ENCODE measurements around the gene INSYN2B.

Gene INSYN2B

DNA sequence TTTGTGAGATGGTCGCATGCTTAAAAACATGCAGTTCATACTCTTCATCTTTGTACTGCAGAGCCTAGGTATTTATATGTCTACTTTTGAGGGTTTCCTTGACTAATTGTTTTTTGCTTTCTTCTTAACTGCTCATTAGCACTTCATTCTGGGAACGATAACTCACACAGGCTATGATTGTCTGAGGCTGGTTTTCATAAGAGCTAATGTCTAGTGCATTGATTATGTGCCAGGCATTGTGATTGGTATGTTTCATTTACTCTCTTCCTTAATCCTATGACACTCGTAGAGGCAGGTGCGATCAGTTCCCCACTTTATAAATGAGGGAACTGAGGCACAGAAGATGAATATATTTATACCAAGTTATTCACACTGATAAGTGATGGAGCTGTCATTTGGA lies 93.6 kb downstream of the INSYN2B start:
- DNase-seq (ENCODE audit: low spot score): no peak

DNA sequence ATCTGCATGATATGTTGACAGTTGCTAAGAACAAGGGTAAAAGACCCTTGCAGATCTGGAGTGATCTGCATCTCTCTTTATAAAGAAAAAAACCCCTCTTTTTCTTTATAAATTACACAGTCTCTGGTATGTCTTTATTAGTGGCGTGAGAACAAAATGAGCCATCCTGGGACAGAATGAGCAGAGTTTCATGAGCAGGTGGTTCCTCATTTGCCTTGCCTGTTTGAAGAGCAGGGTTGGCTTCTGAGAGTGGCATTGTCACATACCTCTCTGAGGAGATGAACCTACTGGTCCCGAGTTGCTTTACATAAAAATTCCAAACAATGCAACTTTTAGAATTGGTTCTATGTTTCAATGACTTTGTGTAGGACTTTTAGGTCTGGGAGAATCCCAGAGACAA lies 94.3 kb downstream of the INSYN2B start:
- DNase-seq (ENCODE audit: low spot score): no peak

DNA sequence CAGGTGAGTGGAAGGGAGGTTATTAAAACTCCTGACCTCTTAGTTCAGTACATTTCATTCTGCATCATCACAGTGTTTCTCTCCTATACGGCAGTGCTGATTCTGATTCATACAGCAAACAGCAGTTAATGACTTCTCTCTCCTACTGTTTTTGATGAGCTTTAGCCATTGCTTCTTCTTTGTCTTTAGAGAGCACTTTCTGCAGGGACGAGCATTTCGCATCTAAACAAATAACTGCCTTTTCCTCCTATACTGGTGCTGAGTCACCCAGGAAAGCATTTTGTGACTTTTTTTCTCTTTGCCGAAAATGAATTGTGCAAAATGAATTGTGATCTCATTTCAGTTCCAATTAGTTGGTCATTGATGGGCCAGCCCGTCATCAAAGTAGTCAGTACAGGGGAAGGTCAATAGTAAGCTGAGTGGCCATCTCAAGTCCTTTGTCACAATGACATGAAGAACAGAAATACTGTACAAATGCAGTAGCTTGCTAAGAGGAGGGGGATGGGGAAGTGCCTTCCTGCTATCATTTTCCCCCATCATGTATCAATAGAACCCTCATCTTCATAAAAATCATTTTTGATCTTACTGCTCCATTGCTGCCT lies 98.5 kb downstream of the INSYN2B start:
- DNase-seq (ENCODE audit: low spot score): no peak

DNA sequence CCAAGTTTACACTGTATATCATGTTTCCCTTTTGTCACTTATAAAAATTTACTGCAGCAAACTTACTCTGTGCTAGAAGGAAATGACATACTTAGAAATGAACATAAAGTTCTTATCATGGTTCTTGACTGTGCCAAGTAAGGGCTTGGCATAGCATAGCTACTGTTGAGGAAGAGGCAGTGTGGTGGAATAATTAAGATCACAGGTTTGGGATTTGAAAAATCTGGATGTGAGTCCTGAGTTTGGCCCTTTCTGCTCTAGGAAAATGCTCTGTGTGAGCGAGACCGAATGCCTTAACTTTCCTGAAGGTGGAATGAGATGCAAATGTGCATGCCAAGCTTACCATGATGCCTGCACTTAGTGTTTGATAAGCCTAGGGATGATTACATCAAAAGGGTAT lies 99.5 kb downstream of the INSYN2B start:
- no peak for DNase-seq (ENCODE audit: low spot score)

DNA sequence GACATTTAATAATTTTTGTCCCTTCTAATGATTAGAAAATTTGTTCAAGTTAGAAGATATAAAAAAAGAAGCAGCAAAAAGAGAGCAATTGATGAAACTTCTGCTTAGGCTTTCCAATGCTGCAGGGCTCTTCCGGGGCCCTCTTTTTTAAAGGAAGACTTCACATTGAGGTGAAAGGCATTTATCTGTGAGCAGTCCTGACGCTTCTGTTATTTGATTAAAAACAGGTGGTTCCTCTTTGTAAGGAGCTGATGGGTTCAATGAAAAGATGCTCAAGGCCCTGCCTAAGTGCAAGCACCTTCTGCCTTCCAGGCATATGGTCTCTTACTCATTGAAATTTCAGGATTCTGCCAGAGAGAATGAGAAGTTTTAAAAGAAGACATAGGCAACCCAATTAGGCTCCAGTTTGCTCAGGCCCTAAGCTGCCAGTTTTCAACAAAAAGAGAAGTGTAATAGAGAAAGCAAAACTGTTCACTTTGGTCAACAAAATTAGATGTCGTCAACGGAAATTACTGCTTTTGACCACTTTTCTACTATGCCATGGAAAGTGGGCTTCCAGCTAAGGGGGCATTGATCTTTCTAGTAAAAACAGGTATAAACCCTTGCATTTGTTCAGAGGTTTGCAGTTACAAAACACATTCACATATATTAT lies 100.2 kb downstream of the INSYN2B start:
- no peak for DNase-seq (ENCODE audit: low spot score)

DNA sequence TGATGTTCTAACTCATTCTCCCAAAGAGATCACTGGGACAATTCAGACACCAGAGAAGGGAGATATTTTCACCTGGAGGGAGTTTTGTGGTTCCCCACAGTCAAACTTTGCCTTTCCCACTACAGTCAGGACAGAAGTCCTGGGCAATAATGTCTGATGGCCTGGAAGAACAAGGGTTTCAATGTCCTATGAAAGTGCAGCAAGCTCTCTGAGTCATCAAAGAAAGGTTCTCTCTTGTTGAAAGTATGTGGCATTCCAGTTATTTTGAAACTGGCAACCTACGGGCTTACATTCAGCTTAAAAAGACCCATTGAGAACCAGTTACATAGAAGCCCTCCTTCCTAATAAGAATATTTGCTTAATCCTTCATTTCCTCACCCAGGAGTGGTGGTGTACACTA lies 103.9 kb downstream of the INSYN2B start:
- DNase-seq (ENCODE audit: low spot score): no peak

DNA sequence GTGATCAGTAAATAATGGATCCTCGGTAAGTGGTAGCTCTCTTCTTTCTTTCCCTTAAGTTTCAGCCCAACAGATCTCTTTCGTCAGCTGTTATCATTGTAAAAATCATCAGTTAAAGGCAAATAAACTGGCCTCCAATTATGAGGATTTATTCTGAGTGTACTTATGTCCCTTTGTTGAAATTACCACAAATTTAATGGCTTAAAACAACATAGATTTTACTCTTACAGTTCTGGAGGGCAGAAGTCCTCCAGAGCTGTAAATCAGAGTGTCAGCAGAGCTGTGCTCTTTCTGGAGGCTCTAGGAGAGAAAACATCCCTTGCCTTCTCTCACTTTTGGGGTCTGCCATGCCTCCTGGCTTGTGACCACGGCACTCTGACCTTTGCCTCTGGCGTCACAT lies 104.6 kb downstream of the INSYN2B start:
- DNase-seq (ENCODE audit: low spot score): no peak

DNA sequence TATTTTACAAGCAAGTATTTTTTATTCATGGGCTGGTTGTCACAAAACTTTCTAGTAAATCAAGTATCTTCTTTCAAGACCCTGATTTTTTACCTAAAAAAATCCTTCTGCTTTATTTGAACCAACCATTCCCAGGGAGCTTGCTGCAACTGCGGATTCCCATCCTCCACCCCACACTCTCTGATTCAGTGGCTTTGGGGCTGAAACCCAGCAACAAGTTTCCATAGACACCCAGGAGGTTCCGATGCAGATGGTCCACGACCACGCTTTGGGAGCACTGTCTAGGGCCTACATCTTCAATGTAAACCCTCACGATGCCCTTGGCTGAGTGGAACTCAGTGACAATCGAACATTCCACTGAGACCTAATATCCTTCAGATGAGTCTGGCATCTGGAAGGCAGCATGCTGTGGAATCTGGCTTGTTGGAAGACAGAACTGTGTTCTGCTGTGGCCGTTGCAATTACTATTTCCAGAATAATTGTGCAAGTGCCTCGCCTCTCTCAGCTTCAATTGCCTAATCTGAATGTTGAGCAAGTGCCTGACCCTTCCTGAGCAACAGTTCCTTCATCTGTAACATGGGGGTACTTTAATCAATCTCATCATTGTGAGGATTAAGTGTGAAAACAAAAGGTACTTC lies 105.1 kb downstream of the INSYN2B start:
- no peak for DNase-seq (ENCODE audit: low spot score)

DNA sequence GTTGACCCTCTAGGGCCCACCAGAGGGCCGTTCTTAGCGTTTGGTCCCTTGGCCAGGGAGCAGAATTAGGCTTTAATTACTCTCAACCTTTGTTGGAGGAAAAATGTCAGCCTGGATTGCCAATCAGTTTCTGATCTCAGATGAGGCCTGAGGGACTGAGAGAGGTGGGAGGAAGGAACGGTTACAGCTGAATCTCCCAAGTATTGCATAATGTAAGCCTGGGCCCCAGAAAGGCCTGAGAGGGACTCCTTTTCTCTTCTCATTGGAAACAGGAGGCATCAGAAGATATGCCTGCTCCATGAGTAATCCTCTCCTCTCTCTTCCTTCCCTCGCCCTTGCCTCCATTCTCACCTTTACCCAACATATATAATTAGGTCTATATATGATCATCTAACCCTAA lies 105.7 kb downstream of the INSYN2B start:
- DNase-seq (ENCODE audit: low spot score): no peak

DNA sequence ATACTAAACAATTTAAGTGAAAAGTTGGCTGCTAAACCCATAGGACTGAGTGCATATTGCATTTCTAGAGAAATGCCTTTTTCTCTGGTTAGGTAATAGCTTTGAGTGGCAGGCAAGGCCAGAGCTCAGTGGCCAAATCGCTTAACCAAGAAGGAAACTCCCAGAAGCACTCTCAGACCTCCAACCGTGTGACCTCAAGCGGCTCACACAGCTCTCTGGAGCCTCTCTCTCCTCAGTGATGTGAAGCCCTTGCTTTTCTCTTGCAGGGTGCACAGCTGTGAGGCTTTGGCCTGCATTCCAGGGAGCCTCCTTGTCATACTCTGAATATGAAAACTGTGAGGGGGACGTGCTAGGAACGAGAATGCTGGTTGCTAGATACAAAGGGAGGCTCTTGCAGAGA lies 106.7 kb downstream of the INSYN2B start:
- DNase-seq (ENCODE audit: low spot score): no peak

DNA sequence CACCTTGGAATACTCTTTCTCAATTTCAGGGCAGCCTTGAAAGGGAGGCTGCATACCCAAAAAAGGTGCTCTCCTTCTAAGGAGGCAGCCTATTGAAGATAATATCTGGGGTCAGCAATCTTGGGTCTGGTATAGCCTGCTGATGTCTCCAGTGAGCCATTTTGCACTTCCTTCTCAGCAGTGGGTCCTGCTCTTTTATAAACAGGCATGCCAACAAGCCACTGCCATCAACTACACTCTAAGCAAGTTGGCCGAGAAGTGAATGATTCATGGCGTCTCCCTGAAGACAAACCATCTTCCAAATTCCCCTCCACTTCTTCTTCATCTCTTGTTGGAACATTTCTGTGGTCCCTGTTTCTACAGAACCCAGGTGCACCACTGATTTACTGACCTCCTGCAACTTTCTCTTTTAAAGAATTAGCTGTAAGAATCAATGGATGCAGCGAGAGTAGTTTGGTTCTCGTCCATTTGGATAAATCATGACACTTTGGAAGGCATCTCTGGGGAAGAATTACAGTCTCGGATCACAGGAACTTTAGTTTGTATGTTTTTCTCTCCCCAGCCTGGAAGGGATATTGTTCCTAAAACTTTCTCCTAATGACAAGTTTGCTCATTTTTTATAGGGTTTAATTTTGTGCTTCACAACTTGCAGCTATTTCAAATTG lies 108.3 kb downstream of the INSYN2B start:
- DNase-seq (ENCODE audit: low spot score): no peak

DNA sequence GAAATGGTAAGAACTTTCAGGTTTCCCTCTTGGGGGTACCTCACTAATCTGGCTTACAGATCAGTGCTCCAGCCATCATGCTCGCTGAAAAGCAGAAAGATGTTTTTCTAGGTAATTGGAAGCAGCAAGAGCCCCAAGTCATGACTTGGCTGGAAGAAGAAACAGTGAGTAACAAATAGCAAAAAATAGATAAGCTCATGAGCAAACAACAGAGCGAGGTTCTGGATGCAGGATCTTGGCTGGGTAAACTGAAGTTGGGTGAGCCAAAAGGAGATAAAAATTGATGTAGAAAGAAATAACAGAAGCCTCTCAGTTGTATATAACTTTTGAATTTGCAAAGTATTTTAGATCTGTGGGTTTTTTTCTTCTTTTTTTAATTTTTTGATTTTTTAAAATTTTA lies 110.1 kb downstream of the INSYN2B start:
- DNase-seq (ENCODE audit: low spot score): no peak

DNA sequence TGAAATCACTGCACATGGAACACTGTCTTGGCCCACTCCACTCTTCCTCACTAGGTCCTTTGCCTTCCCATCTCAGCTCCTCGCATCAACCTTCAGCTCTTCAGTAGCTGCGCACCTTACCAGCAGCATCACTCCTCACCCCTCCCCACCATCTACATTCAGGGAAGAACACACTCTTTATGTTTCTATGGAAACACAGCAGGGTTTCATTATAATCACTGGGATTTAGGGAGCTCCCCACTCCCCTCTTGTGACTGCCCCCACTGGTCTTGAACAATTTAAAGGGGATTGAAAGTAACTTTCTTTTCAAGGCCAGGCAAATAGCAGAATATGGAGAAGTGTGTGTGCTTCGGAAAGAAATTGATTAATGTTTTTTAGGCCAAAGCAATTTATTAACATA lies 111.2 kb downstream of the INSYN2B start:
- no peak for DNase-seq (ENCODE audit: low spot score)

DNA sequence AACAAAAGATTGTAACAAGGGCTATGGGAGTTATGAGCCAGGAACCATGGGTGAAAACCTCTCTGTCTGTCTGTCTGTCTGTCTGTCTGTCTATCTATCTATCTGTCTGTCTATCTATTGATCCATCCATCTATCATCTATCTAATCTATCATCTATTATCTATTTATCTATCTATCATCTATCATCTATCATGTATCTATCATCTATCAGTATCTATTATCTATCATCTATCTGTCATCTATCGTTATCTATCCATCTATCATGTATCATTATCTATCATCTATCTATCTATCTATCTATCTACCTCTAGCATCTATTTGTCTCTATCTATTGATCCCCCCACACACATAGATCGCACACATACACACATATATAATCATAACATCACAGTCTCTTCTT lies 112.9 kb downstream of the INSYN2B start:
- no peak for DNase-seq (ENCODE audit: low spot score)

DNA sequence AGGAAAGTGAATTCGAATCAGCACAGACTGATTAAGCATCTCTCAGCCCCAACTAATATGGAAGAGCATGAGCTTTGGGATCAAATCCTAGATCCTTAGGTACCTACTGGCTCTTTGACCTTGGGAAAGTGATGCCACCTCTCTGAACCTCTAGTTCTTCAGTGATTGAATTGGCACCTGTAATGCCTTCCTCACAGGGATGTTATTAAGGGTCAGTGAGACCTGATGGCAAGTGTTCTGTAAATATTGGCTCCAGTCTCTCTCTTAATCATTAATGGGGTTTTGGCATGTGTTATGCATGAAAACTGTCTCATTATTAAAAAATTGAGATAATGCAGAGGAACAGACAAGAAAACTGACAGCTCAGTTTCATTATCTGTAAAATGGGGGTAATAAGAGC lies 115.8 kb downstream of the INSYN2B start:
- no peak for DNase-seq (ENCODE audit: low spot score)

DNA sequence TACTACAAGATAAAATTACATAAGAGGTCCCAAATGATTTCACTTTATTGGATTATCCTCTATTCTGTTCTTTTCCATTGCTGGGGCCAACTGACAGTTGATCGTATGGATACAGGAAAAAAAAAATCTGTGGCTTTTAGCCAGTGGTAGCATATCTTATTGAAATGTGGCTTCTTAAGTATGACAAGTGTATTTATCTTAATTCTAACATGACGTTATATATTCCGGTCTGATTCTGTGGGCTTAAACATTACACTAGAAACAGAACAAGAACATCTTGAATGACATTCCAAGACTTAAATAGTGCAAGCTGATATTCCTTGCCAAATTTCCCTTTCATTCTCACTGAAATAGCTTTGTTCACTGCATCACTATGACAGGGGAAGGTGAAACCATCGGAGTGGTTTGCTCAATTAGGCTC lies 117.9 kb downstream of the INSYN2B start:
- DNase-seq (ENCODE audit: low spot score): no peak

DNA sequence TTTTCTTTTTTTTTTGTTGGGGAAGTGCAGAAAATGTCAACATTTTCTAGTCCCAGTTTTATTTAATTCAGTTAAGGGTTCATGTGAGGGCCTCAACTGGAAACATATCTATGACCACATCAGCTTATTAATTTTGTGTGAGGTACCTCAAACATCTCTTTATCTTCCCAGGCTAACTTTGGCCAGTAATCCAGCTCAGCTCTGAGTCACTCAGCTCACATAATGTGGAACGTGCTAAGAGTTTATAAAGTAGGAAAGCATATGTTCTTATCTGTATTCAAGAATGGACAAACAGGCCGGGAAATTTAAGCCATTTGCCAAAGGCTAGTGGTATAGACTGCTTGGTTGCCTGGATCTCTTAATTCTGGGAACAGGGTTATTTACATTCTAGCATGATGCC lies 118.4 kb downstream of the INSYN2B start:
- no peak for DNase-seq (ENCODE audit: low spot score)

DNA sequence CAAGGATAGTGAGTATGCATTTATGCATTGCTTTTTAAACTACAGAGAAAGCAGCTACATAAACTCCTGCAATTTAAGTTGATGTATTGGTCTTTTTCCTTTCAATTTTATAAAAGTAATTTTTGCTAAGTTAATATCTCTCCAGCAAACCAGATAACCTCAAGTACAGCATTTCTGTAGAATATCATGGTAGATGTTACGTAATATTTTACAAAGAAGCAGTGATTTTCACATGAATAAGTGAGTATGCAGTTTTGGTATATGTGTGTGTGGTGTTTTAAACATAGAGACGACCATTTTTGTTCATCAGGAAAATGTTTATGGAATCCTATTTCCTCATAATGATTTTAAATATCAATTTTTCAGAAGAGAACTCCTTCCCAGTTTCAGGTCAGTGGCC lies 118.9 kb downstream of the INSYN2B start:
- no peak for DNase-seq (ENCODE audit: low spot score)

DNA sequence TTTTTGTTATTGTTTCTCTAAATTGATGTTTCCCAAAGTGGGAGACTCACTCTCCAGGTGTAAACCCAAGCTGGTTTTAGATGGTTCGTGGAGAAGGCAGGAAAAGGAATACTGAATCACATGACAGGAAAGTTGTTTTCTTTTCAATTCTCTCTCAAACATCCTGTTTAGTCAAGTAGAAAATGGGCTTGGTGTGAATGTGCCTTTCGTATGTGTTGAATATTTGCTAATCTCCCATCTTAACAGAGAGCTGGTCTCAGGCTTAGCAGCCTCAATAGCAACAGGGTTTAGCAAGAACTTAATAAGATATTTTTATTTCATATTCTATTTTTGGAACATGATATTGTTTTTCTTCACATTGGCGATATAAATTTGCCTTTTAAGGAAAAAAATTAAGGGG lies 119.7 kb downstream of the INSYN2B start:
- DNase-seq (ENCODE audit: low spot score): no peak

DNA sequence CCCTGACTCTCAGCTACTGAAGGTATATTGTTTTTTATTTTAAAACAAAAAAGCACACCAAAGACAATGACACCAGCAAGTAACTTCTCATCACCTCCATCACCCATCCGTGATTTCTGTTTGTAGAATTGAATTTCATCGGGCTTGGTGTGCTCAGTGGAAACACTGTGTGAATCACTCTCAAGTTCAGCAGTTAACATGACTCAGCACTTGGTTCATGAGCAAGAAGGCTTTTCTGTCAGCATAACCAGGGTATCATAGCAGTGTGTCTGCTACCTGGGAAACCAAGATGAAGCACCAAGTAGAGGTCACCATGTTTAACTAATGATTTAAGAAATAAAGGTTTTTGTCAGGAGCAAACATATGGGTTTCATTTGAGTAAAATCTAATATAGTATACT lies 123.7 kb downstream of the INSYN2B start:
- no peak for DNase-seq (ENCODE audit: low spot score)

DNA sequence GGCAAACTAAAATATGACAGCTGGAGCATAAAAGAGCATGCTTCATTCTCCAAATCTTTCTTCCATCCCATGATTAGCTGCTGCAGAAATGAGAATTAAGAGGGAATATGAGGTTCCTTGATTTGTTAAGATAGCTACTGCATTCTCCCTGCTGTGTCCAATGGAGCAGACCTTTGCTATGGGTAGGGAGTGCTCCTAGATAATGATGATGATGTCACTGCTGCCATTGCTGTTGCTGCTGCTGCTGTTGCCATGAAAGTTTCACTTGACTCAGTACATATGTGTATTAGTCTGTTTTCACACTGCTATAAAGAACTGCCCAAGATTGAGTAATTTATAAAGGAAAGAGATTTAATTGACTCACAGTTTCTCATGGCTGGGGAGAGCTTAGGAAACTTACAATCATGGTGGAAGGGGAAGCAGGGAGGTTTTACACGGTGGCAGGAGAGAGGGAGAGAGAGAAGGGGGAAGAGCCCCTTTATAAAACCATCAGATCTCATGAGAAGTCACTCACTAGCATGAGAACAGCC lies 128.9 kb downstream of the INSYN2B start:
- DNase-seq (ENCODE audit: low spot score): no peak

DNA sequence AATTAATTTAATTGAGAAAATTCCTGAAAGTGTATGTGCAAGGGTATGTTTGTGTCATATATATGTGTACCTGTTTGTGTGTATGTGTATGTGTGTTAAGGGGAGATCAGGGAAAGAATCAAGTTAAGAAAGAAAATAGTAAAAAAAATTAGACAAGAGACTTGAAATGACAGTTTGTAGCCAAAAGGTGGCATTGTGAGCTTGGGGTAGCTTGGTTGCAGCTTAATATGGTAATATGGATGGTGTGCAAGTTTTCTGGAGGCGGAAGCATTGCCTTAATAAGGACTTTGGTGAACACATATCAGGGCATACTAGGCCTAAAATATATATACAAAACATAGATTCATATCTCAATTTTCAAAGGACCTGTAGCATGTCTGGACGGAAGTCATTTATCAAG lies 129.9 kb downstream of the INSYN2B start:
- DNase-seq (ENCODE audit: low spot score): no peak

DNA sequence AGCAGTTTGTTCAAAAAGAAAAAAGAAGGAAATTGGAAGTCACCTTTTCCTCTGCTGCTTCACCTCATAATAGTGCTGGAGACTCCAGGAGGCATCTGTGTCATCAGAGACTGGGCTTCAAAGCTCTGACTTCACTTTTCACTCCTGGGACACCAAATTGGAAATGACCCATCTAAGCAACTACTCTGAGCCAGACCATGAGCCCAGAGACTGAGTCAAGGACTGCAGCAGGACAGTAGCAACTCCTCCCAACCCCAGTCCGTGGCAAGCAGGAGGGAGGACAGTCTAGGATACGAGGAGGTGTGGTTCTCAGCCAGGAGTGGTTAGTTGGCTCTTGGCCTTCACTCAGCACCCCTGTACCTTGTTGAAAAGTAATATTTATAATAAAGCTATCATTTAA lies 131.5 kb downstream of the INSYN2B start:
- no peak for DNase-seq (ENCODE audit: low spot score)

All from cerebellar cortex (tissue), 1 donor.